Lung (tissue), 12 donors: ENCODE results near the gene JMJD6. TPM values are rescaled to one million over a fixed set of nuclear protein-coding genes. Genes with fewer than 3 reads are reported as not detected.

Experiments used
- ATAC-seq: fragments of 200-7000 bp; cut with Tn5 transposase; one replicate; pipeline ENCODE4 v1.9.1; 2020; ENCODE audit warnings: moderate number of reproducible peaks; ENCODE audit not compliant: insufficient read depth, low FRiP score
- DNase-seq, 3 donors: peaks; one replicate each; pipeline ENCODE4 v3.0.0-alpha.2; 2013 to 2017
- H3K27ac ChIP-seq, 2 donors: one replicate each; pipeline ENCODE4 v1.5.1; 2013; ENCODE audit warnings: mild to moderate bottlenecking in 2 of 2, moderate library complexity in 2 of 2, control low read depth in 1 of 2, inconsistent platforms in 1 of 2, low read depth in 1 of 2, low read length in 1 of 2
- H3K27me3 ChIP-seq, 3 donors: one replicate each; pipeline ENCODE4 v1.5.1; 2013; ENCODE audit warnings: low read length in 2 of 3; ENCODE audit not compliant: control insufficient read depth in 3 of 3, insufficient read depth in 3 of 3
- H3K36me3 ChIP-seq, 4 donors: one replicate each; pipeline ENCODE4 v1.5.1; 2013; ENCODE audit warnings: low read length in 4 of 4, mild to moderate bottlenecking in 1 of 4, moderate library complexity in 1 of 4; ENCODE audit not compliant: control insufficient read depth in 4 of 4, insufficient read depth in 4 of 4
- H3K4me1 ChIP-seq, 5 donors: one replicate each; pipeline ENCODE4 v1.5.1; 2013; ENCODE audit warnings: low read length in 5 of 5, mild to moderate bottlenecking in 2 of 5, moderate library complexity in 1 of 5; ENCODE audit not compliant: control insufficient read depth in 5 of 5, insufficient read depth in 5 of 5
- H3K4me3 ChIP-seq: one replicate; pipeline ENCODE4 v1.5.1; 2013; ENCODE audit warnings: mild to moderate bottlenecking, control low read depth, moderate library complexity
- H3K9ac ChIP-seq, 2 donors: one replicate each; pipeline ENCODE4 v1.5.1; 2013; ENCODE audit warnings: low read length in 2 of 2, control low read depth in 1 of 2; ENCODE audit not compliant: insufficient read depth in 1 of 2
- H3K9me3 ChIP-seq, 4 donors: one replicate each; pipeline ENCODE4 v1.5.1; 2013; ENCODE audit warnings: low read length in 3 of 4, mild to moderate bottlenecking in 1 of 4, moderate library complexity in 1 of 4; ENCODE audit not compliant: control insufficient read depth in 4 of 4, insufficient read depth in 3 of 4
- CTCF ChIP-seq: IDR thresholded peaks from 2 replicates; pipeline ENCODE4 v1.5.1; 2012; ENCODE audit warnings: mild to moderate bottlenecking; ENCODE audit errors: control extremely low read depth, extremely low read depth
- WGBS, 2 donors: extraction: QIAGEN DNeasy Blood & Tissue Kit; methylation state at CpG; one replicate each; pipeline ENCODE4 v1.1.7; 2013; 5-methylcytosine and 5-hydroxymethylcytosine counted together
- polyA plus RNA-seq, 2 donors: library from polyadenylated mRNA; stranded (reverse); fragments of 200-250 nt; gene quantifications; one replicate each; pipeline ENCODE4 v1.2.1, GENCODE V29; 2013
- total RNA-seq, 2 donors: library from RNA; depleted of rRNA in 1 of 2; stranded (reverse); fragments of >200 nt in 1 of 2; gene quantifications; one replicate each; pipeline ENCODE4 v1.2.1, GENCODE V29; 2014 to 2021
- donor health status: control.
- donor health status: control.
- donor health status: Bipolar disorder and iron deficiency.
- donor health status: healthy.
- donor health status: DM: yes; HTN: yes; CAD: no.

JMJD6 gene
- total and polyA plus RNA-seq, 4 donors, result 23.8 to 52.9 (median 30.0) TPM

- WGBS, 2 donors, result 70 to 80% methylated on average over 17 of the region's 17 CpGs
- Histone ChIP-seq H3K4me3 (no peak overlapping the region), H3K9ac (no peak overlapping the region), H3K27me3 (no peaks in the 10 kb centered on the region), H3K4me1 (peaks cover 18 to 46% (median 31%) of the 10 kb centered on the region in 5 donors), H3K27ac (peak overlapping the region; percentile 78 to 92), H3K36me3 (peaks cover 0 to 5% (median 0%) of the 10 kb centered on the region in 4 donors), H3K9me3 (peaks cover 0 to 2% (median 0%) of the 10 kb centered on the region in 4 donors)
- peak; percentile 51 to 88 (median 83) for DNase-seq
- TF ChIP-seq CTCF, result no peak
- no peak for ATAC-seq
Observed at GRCh38 chr17:76697702-76698465, 28.5 kb downstream of the JMJD6 start.

- Histone ChIP-seq H3K4me3 (no peak overlapping the region), H3K9ac (no peak overlapping the region), H3K27ac (peak overlapping the region; percentile 78 to 92), H3K36me3 (peaks cover 0 to 5% (median under 1%) of the 10 kb centered on the region in 4 donors), H3K9me3 (peaks cover 0 to 2% (median 0%) of the 10 kb centered on the region in 4 donors), H3K4me1 (peaks cover 18 to 45% (median 30%) of the 10 kb centered on the region in 5 donors), H3K27me3 (no peaks in the 10 kb centered on the region)
- DNase-seq (peak in 1 of 3 donors; percentile 54), ATAC-seq (no peak)
- 73 to 77% methylated on average over 25 of the region's 25 CpGs for WGBS, 2 donors
- no peak for TF ChIP-seq CTCF
Observed at GRCh38 chr17:76696763-76697701, 29.4 kb downstream of the JMJD6 start.

DNA sequence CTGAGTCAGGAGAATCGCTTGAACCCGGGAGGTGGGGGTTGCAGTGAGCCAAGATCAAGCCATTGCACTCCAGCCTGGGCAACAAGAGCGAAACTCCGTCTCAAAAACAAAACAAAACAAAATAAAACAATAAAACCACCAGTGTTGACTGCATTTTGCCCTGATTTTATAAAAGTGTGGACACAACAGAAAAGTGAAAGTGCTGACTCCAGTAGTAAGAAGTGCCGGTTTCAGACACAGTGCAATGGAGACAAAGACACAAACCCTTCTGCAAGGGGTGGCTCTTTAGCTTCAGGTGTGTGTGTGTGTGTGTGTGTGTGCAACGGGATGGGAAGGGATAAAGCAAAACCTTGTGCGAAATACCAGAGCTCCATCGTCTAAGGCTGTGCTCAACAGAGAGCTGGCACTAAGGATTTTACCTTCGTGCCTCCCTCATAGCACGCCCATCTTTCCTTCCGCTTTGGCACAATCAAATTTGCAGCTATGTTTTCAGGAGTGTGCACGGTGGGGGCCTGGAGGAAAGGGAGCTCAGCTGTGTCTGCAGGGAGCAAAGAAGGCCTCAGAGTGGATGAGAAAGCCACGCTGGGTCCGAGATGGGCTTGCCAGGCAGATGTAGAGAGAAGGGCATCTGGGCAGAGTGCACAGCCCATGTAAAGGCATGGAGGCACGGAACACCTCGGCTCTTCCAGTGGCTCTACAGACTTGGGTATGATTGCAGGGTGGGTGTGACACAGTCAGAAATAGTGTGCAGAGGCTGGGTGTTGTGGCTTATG, 31.2 kb downstream of the JMJD6 start:
- peak overlapping the region in 1 of 2 donors; percentile 62 for H3K27ac ChIP-seq
- 76 to 79% methylated on average over 16 of the region's 16 CpGs for WGBS, 2 donors
- TF ChIP-seq CTCF, result no peak

More for the DNA sequence above, 31.2 kb downstream of the JMJD6 start:
- DNase-seq, result no peak
- peaks cover 0 to 5% (median 2%) of the 10 kb centered on the region in 4 donors for H3K36me3 ChIP-seq
- H3K9ac ChIP-seq, result no peak overlapping the region
- peaks cover 9 to 38% (median 27%) of the 10 kb centered on the region in 5 donors for H3K4me1 ChIP-seq
- no peak overlapping the region for H3K4me3 ChIP-seq
- H3K9me3 ChIP-seq, result peaks cover 0 to 2% (median 0%) of the 10 kb centered on the region in 4 donors
- no peaks in the 10 kb centered on the region for H3K27me3 ChIP-seq
- ATAC-seq, result no peak
